HG03103 (cell line): ENCODE results near the gene NCAN.

ENCODE experiments used
- ATAC-seq: cut with Tn5 transposase; IDR thresholded peaks from one replicate; pipeline ENCODE4 v1.9.1; 2021; ENCODE audit warnings: low read depth; ENCODE audit not compliant: unreplicated experiment

NCAN gene

DNA sequence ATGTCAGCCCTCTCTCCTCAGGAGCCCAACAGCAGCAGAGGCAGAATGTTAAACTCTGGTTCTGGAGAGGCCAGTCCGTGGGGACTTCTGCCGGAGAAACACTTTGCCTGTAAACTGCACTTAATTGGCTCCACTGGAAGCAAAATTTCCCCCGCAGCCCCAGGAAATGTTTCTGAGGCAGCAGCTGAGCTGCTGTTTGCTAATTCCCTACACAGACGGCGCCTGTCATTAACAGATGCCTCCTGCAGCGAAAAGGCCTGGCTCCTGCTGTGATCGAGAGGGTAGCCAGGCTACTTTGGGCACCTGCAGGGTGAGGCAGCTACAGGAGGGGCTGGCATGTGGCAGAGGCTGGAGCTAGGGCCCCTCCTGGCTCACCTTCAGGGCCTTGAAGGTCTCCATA, 66.6 kb downstream of the NCAN start:
- ATAC-seq, result no peak

GRCh38 chr19:19279062-19279612, 67.4 kb downstream of the NCAN start:
- no peak for ATAC-seq

- no peak for ATAC-seq
These were observed 68.1 kb downstream of the NCAN start for GRCh38 chr19:19279853-19280252.

DNA sequence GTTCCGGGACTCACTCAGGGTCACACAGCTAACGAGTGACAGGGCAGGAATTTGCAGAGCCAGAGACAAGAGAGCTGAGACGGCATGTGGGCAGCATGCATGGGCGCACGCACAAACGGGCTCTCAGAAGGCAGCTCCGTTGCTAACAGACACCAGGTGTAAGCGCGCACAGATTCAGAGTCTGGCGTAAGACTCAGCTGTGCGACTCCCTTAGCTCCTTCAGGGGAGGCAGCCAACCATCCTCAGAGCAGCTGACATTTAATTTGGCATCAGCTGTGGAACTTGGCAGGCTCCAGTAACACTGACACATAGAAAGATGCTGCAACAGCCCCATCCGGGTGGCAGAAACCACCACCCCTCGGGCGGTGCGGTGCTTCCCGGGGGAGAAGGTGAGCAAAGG, 68.8 kb downstream of the NCAN start:
- no peak for ATAC-seq

GRCh38 chr19:19285686-19286085, 73.9 kb downstream of the NCAN start:
- no peak for ATAC-seq

DNA sequence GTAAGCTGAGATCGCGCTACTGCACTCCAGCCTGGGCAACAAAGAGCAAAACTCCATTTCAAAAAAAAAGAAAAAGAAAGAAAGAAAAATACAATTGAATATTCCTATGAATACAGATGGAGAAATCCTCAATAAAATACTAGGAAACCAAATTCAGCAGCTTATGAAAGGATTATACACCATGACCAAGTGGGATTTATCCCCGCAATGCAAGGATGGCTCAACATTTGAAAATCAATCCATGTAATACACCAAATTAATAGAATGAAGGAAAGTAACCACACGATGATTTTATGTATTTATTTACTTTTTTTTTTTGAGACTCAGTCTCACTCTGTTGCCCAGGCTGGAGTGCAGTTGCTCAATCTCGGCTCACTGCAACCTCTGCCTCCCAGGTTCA, 80.8 kb downstream of the NCAN start:
- ATAC-seq, result no peak

GRCh38 chr19:19294914-19295313, 83.2 kb downstream of the NCAN start:
- ATAC-seq, result no peak

GRCh38 chr19:19296953-19297689, 85.4 kb downstream of the NCAN start:
- ATAC-seq, result no peak

GRCh38 chr19:19297759-19298158, 86.0 kb downstream of the NCAN start:
- ATAC-seq, result no peak

DNA sequence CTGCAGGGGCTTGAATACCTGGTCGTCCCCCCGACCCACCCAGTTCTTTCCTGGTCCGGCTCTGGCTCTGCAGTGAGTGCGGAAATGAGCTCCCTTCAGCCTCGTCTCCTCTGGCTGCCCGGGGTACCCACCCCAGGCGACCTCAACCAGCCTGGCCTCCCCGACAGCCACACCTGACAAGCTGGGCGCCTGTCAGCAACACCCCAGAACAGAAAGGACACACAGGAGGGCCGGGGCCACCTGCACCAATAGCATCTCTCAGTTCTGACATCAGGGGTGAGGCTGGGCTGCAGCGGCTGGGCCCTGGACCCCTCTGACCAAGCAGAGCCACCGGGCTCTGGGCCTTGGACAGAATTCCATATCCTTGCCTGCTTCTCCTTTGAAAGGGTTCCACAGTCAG, 88.9 kb downstream of the NCAN start:
- no peak for ATAC-seq
